Stimulated activated CD8-positive, alpha-beta memory T cell treated with anti-CD3 and anti-CD28 coated beads, Interleukin-7, amount 100 ng/mL, for 4 hours (primary cell): ENCODE results near the gene LGR4.

Experiments used
- DNase-seq, 2 donors: peaks; one replicate each; pipeline ENCODE4 v3.0.0-alpha.2; 2020; ENCODE audit warnings: low read depth in 2 of 2

The LGR4 gene

DNA sequence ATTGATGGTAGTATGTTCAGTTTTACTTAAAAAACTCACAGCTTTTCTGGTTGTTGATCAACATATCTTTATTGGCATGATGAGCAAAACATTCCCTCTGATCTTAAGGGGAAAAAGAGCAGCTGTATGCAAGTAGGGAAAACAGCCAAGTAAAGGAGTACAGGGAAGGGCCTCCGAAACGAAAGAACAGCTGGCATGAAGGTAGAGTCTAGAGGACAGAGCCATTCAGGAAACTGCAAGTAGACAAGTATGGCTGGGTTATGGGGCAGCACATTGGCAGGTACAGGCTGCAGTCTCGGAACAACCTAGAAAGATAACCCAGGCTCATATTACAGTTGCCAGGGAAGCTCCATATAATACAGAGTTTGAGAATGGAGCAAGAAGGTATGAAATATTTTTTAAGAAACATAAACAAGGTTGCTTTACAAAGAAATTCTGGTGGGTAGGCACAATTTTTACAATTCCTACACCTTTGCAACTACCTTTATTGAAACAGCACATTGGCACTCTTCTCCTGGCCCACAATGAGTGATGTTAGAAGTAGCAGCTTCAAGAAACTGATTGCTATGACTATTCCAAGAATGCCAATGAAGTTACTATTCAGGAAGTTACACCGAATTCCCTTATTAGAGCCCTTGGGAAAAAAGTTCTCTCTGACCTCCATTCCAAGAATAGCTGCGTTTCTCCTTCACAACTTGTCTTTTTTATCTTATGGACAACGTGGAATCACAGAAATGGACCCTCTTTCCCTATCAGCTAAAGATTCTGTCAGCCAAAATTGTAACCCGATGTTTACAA is 45.2 kb downstream of the LGR4 start:
- DNase-seq, result no peak

DNA sequence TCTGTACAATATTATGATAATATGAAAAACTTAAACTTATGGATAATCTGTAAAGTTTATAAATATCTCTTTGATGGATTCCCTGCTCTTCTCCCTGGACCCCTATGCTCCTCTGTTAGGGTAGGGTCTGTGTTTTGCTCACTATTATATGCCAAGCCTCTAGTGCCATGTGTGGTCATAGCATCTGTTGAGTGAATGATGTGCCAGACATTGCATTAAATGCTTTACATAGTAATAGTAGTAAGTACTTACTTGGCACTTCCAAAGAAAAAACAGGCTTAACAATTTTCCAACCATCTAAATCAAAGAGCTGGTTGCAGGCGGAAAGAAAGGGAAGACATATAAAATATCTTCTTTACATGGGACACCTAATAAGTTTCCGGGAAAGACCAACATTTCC is 46.8 kb downstream of the LGR4 start:
- DNase-seq, result no peak

DNA sequence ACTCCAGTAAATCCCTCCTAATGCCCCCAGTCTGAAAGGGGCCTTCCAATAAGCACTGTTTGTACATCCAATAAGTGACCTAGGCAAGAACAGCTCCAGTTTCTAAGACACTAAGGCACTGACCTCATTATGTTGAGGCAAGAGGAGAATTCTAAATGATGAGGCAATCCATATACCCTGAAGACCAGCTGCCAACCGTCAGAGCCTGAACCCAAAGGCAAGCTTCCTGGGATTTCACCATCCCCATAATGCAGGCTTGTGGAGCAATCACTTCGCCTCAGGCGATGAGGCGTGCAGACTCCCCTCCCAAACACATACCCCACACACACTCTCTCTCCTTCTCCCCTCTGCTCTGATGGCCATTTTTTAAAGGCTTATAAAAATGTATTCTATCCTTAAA is 49.5 kb downstream of the LGR4 start:
- DNase-seq, result no peak

DNA sequence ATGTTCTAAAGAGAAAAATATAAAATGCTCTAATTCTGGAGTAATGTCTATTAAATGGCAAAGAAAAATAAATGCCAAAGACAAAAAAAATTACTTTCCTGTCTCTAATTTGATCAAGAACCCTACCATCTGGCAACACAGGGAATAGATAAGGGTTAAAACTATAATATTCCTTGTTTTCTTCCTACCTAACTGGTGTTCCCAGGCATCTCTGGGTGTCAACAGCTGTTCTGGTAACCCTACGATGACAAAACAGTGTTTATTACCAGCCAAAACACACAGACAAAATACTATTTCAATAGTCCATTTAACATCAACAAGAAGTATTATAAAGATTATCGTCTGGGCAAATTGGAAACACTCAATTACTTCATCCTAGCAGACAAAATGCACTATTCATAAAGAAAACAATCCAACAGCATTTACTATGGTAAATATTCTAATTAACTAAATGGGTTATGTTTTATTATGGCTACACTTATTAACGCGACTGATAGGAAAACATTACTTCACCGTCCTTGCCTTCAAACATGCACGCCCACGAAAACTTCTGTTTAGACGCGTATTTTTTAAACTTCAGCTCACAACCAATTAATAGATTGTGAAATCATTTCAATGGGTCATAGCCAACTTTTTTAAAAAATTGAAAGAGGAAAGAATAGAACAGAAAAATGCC is 50.6 kb downstream of the LGR4 start:
- DNase-seq, result no peak

DNA sequence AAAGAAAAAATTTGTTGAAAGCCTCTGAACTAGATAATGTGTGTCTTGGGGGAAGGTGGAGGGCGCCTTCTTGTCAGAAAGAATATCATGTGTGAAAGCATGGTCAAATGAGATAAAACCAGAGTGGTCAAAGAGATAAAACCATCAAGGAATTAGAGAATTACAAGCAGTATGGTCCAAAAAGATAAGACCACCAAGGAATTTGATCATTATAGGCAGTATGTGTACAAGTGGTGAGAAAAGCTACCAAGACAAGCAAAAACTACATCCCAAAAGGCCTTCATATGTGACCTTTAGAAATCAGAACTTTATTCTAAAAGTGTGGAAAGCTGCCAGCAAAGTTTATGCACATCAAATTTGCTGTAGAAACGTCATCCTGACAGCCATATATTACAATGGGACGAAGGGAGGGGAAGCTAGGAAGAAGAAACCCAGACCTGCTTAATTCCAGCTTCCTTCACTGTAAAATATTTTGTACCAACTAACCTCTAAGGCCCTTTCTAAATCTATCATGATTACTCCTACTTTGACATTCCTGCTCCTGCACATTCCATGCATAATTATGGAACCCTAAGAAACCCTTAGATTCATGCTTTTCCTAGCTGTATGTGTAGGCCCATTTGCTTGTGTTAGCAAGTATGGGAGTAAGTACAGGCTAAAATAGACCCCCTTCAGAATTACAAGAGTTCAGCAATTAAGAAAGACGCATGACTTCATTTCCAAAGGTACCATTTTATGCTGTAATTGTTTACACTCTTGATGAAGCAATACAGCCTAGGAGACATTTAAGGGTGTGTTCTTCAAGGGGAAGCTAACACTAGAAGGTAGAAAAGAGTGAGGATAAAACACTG is 51.6 kb downstream of the LGR4 start:
- no peak for DNase-seq

DNA sequence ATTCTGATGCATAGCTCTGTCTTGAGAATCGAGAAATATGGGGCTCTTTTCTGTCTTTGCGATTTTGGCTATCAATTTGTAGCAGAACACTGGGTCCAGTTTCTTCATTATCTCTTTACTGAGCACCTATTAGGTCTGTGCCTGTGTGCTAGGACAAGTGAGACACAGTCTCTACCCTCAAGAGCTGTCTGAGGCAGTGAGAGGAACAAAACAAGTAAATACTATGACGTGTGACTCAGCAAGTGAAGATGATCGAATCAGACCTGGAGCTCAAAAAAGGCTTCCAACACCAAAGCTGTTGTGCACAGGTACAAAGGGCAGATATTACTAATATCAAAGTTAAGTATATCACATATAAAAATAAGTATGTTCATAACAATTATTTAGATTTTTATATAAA is 52.4 kb downstream of the LGR4 start:
- DNase-seq, result no peak

DNA sequence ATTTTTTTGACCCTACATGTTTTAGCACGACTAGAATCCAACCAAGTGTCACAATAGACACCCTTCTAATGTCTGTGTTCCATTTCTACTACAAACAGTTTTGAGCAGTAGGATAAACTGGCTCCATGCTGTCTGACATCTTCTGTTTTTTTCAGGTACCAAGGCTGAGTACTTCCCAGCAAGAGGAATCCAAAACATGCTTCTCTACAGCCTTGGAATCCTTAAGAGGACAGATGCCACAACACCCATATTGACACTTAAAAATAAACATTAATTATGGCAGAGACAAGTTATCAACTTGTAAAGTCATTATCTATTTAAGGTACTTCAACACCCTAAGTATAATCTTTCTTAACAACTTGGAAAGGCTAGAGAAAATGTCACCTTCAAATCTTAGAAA is 54.2 kb downstream of the LGR4 start:
- DNase-seq, result no peak

DNA sequence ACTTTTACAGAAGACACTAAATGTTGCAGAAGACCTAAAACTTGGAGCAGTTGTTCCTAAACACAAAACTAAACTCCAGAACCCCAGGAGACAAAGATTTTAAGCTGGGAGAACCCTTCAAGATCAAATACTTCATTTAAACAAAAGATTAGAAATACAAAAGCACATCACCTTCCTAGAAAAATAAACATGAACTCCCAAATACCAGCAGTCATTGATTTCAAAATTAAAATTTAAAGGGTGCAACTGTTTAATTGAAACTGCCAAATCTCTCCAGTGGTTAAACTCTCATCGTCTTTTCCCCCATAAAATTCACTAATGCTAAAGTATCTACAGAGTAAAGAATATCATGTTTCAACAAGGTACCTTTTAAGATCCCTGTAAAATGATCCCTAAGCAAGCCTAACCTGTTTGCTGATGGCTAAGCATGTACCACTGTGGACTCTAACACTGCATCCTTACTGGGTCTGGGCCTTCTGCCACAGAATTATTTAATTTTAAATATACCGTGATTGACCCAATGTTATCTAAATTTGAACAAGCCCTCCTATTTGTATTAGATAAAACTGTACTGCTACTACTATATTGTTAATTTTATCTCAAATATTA is 55.9 kb downstream of the LGR4 start:
- no peak for DNase-seq

DNA sequence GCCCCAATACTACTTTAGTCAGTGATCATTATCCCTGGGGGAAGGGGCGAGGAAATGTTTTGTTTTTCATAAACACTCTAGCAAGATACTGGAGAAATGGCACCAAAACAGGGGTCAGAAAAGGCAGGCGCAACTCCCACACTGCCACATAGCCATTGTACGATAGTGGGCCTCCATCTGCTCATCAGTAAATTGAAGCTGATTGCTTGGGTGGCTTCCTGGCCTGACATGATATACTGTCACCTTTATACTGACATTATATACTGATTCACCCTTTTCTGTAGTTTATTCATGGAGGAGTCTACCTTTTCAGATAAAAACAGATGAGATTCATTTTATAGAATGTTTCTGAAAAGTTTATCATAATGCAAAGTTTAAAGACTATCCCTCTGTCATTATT is 57.9 kb downstream of the LGR4 start:
- DNase-seq, result no peak

DNA sequence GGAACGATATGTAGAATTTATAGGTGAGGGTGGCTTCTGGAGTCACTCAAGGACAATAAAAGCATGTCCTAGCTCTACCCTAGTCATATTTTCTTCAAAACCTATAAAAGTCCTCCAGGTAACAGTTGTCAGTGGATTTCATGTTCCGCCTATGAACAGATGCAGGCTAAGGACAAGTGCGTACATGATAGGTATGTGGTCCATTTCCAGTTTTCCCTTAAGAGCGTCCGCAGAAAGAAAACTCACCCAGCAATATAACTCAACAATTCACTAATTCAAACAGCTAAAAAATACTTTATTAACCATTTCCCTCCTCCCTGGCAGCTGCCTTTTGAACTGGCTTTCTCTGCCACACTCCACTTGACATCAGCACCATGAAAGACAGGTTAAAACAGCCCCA is 59.4 kb downstream of the LGR4 start:
- DNase-seq, result no peak

DNA sequence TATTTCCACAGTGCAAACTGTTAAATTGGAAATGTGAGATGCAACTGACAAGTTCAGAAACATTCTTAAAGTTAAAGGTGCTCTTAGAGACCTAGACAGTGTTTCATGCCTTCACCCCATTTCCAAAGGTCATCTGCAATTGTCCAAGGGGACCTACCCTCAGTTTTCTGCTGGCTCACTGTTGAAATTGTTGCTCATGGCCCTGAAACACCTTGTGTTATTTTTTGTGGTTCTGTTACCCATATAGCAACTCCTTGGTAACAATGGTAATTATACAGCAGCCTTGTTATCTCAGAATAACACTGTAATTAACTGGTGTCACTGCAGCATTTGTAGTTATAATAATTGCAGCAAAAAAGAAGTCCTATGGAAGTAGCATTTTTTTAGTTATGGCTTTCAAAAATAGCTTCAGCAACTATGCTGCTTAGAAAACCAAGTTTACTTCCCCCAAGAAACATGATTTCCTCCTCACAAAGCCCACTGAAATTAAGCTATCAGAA is 60.3 kb downstream of the LGR4 start:
- no peak for DNase-seq

DNA sequence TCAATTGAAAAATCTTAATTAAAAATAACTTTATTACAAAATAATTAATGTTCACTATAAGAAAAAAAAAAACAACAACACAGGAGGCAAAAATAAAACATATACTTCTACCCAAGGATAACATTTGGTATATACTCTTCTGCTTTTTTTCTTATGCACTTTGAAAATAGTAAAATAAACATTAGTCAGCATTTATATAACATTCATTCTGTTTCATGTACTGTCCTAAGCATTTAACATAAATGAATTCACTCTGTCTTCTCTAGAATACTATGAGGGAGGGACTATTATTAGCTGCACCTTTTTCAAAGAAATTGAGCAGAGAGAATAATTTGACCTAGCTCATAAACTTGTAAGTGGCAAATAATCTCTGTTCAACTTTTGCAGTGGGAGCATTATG is 61.3 kb downstream of the LGR4 start:
- no peak for DNase-seq

DNA sequence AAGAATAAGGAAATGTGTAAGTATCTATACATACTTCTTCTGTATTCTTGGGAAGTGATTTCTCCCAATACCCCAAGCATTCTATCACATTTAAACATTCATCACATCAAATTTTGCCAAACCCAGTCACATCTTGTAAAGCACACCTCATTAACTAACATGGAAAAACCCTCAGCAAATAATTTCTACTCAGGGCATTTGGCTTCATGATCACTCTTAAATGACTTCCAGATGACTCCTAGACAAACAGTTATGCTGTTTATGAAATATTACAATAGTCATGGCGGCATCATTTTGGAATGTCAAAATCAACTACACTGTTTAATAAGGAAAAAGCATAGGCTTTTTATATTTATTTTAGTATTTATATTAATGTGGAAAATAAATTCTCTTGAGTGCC is 62.3 kb downstream of the LGR4 start:
- no peak for DNase-seq

DNA sequence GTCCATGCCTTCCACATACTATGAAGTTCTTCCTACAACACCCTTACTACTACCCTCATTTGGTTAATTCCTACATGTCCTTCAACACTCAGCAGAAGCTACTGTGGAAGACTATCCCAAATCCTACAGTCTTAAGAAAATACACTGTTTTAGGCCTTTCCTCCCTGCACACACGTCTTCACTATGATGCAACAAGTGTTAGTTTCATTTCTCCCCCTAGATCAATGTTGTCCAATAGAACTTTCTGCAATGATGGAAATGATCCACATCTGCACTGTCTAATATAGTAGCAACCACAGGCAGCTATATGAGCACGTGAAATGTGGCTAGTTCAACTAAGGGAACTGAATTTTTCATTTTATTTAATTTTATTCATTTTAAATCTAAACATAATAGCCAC is 62.8 kb downstream of the LGR4 start:
- no peak for DNase-seq

DNA sequence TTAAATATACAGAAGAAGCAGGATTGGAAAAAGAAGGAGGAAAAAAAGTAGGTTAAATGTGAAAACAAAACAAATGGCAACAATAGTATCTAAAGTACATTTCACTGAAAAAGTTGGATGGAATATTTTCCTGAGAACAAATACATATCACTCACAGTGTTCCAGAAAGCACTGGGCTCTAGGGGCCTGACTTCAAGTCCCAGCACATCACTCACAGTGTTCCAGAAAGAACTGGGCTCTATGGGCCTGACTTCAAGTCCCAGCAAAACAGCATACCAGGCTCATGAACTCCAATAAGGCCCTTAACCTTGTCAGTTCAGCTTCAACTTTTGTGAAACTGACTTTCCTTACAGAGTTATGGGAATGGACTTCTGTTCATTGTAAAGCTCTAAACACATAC is 63.5 kb downstream of the LGR4 start:
- DNase-seq, result no peak

DNA sequence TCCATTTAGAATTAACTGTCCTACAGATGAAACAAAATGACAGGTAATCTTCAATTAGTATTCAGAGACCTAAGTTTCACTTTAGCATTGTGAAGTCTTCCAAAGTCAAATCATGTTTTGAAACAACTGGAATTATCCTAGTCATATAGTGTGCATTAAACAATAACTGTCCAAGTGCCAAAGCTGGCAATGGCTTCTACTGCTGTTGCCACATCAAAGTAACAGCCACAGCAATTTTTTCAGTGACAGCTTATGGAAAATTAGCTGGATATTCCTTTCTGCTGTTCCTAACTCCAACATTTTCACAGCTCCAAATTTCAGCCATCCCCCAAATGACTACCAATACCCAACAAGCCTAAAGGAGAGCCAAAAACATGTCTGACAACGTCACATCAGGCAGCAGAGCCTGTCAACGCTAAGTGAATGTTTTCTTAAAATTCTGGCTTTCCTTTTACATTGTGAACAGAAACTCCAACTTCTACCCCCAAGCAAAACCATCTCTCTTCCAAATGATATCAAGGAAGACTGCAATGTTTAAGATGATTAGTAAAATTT is 64.3 kb downstream of the LGR4 start:
- no peak for DNase-seq

DNA sequence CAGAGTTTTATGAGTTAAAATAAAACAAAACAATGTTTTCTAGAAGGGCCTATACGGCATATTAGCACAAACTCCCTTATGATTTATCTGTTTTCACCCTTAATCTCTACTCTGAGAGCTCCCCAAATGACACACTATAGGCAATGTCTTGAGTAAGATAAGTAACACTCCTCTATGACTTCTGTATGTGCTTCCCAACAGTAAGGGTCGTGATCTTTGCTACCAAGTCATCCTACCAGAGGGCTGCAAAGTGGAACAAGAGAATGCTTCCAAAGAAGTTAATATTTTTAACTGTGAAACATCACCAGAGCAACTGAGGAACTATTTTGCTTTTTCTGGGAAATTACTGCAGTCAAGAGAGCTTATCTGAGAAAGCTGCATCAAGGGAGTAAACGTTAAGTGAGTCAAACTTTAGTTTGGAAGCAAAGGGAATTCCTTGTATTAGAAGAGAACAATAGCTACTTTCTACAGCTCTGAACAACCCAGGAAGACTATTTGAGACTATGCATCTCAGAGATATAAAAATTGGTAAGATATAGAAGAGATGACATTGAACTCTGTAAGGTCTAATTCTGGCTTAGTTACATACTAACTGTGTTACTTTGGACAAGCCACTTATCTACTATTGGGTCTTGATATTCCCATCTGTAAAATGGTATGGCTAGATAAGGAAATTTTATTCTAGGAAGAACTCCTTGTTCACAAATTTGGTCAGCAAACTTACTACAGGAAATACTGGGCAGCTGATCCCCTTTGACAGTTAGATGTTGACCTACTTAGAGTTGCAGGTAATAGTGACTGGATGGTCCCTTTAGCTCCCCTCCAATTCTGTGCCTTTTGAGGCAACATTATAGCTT is 65.9 kb downstream of the LGR4 start:
- DNase-seq, result no peak

DNA sequence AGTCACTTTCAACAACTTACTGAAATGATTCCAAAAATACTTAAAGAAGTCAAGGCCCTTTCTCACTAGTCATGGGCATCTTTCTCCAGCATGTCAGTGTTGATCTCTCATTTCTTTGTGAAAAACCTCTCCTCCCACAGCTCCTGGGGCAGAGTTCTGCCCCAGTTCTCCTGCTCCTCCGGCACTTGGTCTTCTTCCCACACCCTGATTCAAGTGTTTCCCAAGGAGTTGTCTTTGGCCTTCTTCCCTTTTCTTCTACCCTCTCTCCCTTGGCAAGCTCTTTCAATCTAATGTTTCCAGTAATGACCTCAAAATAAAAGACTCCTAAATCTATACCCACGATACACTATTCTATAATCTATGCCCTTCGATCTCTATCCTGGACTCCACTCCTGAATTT is 67.5 kb downstream of the LGR4 start:
- DNase-seq, result no peak

DNA sequence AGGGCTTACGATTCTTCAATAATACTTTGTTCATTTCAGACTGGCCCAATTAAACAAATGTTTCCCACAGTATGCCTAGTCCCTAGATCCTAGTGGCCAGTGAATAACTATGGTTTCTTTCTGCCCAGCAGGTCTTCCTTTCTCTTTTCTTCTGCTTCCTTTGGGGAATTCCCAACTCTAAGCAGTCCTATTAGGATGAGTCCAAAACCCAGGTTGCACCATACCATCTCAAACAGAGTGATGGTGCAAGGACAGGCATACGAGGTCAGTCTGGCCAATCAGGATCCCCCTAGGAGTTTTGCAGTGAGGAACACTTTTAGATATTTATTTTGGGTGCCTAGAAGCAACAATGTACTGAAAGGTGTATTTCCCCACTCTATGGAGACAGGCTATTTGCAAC is 68.2 kb downstream of the LGR4 start:
- DNase-seq, result no peak

DNA sequence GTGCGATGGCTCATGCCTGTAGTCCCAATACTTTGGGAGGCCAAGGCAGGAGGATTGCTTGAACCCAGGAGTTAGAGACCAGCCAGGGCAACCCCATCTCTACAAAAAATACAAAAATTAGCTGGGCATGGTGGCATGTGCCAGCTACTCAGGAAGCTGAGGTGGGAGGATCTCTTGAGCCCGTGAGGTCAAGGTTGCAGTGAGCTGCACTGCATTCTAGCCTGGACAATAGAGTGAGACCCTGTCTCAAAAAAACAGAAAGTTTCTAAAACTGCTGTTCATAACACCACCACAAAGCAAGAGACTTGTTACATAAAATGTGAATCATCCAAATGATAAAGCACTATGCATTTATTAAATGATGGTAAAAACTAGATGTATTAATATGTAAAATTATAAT is 69.4 kb downstream of the LGR4 start:
- DNase-seq, result no peak

DNA sequence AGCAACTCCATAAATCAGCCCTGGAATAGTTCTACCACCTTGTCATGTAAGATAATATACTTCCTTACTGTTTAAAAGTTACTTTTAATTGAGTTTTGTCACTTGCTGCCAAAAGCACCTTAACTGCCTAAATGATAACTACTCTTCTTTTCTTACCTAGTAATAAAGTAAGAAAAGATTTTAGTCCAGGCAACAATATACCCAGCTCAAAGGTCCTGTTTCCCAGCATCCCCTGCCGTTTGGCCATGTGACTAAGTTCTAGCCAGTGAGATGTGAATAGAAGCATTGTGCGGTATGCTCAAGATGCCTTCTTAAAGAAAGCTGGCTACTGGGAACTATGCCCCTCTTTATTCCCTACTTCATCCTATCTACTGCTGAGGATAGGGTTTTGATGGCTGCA is 70.1 kb downstream of the LGR4 start:
- no peak for DNase-seq
